ENCODE measurements around the gene C9.
"Not testable (repeated sequence)": the region's sequence is repeated elsewhere in the genome, so short reads cannot be mapped to it uniquely, and the experiment has no call there.

Gene C9

DNA sequence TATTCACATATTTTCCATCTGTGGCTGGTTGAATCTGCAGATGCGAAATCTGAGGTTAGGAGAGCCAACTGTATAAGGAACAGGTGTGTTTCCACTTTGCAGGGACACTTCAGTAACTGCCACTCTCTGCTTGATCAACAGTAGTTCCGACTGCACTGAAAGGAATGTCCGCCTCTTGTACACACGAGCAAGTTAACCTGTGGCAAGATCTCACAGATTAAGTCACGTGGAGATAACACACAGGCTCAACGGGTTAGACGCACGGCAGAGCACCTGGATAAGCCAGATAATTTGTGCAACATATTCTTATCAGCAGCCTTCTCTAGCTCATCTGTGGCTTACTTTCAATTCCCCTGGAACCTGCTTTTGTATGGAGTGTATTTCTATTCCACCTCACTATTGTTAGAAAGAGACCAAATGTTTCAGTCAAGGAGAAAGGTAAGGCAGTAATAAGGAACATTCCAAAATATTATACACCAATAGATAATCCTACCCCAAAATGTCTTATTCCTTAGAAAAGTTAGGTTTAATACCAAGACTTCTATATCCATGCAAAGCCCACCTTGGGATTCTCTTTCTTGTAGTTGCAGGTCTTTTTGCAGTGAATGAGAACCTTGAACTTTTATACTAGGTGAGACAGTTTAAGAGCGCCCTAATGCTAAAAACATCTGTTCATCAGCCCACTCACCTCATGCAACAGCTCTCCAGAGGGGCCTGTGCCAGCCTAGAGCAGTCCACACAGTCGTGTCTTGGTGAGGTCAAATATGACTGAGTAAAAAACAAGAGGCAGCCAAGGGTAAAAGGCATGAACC is 6.5 kb upstream of the C9 start:
- no peak for DNase-seq

DNA sequence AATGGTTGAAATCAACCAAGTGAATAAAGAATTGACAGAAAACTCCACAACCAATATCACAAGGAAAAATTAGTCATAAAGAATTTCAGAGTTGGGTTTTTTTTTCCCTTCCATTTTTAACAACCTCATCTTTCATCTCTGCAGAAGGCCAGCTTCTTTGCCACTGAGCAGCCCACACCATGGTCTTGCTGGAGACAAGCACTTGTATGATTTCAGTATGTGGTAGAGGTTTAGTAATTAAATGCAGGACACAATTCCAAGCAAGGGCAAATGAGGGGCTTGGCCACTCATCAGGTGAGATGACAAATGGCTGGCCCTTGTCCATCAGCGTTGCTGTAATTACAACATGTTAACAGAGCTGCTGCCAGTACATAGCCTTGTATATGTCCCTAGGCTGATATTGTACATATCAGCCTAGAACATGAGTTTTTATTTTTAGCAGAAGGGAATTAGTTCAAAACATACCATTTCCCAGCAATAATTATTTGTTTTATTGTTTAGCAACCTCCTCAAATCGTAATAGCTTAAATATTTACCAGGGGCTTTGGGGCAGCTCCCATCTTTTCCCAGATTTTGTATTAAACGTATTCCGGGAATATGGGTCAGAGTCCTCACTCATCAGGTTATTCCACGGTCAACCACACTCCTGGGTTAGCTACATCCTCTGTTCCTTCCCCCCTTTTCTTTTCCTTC is 5.0 kb upstream of the C9 start:
- no peak for DNase-seq

DNA sequence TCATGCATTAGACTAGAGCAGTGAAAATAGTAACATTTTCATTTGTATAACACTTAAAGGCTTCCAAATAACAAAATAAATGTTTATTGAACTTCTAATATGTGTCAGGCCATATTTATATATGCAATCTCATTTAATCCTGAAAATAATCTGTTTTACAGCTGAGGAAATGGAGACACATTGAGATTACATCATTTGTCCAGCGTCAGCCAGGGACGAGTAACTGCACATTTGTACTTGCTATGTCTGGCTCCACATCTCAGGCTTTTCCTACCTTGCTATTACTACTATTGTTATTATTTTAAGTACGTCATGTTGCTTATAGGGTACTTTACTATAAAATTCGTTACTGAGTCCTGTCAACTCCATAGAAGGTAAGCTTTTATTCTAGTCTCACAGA is 3.8 kb upstream of the C9 start:
- no peak for DNase-seq

DNA sequence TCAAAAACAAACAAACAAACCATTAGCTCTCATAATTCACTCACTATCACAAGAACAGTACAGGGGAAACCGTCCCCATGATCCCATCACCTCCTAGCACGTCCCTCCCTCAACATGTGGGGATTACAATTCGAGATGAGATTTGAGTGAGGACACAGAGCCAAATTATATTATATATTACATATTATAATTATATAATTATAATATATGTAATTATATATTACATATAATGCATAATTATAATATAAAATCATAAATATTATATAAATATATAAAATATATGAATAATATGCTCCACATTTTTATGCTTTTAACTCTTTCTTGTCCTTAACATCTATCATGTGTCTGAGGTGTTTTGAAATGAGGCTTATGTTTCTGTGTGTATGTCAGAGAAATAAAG is 3.4 kb upstream of the C9 start:
- DNase-seq = no peak

DNA sequence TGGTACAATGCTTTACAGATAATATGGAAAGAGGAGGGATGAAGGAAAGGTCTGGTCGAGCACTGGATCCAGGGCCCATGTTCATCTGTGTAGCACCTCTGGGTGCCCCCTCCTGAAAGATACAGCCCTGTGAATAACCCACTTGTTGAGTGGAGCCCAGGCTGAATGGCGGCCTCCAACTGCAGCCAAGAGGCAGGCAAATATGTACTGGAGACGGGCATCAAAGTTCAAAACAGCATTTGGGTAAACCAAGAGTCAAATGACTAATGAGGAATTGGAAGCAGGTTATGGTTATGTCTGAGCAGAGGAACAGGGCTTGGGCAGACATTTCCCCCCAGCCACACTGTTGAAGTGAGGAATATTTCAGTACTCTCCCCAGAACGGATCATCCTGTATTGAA is 1.1 kb downstream of the C9 start:
- no peak for DNase-seq

DNA sequence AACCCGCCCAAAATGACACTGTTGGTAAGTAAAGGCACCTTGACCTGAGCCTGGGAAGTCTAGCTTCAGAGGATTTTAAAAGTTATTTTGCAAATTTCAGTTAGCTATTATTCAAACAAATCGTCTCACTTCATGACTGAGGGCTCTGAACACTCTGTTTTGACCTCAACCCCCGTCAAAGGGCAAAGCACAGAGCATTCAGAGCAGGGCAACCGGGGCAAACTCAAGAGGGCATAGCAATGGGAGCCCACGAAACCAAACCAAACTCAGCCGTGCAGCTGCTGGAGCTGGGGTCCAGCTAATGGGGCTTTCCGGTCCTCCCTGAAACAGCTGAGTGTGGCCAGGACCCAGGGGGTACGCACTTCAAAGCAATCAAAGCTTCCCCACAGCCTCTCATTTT is 1.6 kb downstream of the C9 start:
- DNase-seq = no peak

DNA sequence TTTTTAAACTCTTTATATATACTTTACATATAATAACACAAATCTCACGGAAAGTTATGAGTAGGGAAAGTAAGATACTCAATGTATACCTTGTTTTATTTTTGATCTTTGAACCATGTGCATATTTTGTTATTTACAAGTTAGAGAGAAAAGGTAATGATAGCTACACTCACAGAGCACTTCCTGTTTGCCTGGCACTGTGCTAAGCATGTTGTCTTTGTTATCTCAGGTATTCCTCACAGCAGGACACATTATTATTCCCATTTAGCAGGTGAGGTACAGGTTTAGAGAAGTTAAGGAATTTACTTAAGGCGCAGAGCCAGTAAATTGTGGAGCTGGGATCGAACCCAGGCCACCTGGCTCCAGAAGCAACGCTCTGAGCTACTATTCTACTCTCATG is 3.0 kb downstream of the C9 start:
- DNase-seq = no peak

DNA sequence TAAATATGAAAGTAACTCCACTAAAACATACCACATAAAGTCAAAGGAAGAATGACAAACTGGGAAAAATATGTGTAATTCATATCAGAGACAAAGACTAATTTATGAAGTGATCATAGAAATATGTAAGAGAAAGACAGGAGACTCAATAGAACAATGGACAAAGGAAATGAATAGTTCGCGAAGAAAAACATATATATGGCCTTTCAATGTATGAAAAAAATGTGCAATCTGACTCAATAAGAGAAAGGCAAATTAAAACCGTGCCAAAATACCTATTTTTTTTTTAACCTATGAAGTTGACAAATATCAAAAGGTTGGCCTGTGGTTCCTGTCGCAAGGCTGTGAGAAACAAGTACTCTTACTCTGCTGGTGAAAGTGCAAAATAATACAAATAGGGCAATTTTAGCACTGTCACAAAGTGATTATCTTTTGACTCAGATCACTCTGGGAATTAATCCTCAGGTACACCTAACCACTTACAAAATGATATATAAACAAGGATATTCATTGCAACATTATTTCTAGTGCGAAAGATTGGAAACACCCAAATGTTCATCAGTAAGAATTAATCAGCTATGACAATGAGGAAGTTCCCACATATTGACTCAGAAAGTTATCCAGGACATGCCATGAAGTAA is 3.7 kb downstream of the C9 start:
- peak; percentile 43 to 81 (median 72) for DNase-seq

DNA sequence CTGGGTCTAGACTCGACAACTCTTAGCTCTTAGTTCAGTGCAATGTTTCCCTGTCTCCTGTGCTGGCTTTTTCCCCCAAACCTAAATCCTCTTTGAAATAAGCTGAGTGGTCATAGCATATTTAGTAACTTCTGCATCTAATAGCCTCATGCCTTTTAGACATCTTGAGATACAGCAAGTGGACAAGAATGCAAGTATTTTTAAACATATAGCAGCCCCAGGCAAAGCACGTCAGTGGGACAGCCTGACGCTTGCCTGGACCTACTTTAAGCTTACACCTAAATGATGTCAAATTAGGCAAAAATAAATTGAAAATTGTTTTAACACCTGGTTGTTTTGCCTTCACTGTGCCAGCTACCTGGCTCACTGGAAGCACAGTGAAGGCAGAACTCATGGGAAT is 8.0 kb downstream of the C9 start:
- no peak for DNase-seq

DNA sequence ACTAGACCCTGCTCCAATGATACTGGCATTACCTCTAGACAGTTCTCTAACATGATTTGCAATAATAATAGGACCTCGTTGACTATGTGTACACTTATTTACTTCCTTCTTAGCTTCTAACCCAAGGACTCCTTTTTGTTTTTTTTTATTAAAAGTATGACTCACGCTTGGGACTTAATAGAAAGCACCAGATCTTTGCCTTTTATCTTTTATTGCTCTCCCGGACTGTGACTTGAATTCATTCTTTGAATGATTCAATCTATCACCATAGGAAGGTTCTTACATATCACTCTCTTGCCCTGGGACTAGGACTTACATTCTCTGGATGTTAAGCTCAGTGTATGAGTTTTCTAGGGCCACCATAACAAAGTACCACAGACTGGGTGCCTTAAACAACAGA is 9.0 kb downstream of the C9 start:
- DNase-seq = no peak

DNA sequence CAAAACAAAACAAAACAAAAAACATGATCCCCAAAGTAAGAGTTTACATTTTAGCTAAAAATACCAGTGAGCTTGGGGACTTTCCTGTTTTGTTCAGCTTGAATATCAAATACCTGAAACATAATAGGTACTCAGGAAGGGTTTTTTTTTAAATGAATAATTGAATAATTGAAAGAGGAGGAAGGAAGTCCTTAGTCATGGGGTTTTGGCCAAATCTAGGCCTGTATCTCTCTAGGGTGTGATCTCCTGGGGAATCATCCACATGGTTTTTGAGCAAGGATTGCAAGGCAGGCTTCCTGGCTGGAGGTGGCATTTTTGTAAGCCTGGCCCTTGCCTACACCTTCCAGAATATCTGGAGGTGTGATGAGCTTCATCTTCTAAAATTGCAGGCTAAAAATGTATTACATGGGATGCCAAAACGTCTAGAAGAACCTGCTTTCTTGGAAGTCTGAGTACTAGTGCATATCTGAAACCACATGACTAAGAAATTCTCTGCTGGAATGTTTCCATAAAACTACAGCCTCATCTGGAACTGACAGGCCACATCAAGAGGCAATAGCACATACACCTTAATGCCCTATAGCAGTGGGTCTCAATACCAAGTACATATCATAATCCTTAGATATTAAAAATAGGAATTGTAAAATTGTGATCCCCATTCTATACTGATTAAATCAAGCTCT is 10.4 kb downstream of the C9 start:
- DNase-seq = no peak

DNA sequence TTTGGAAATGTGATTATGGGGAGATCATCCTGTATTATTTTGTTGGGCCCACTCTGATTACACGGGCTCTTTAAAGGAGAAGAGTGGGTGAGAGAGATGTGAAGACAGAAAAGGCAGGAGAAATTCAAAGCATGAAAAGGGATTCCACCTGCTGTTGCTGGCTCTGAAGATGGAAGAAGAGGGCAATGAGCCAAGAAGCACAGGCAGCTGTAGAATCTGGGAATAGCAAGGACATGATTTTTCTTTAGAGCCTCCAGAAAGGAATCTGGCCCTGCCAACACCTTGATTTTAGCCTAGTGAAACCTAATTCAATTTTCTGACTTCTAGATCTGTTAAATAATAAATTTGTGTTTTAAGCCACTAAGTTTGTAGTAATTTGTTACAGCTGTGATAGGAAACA is 11.3 kb downstream of the C9 start:
- no peak for DNase-seq

DNA sequence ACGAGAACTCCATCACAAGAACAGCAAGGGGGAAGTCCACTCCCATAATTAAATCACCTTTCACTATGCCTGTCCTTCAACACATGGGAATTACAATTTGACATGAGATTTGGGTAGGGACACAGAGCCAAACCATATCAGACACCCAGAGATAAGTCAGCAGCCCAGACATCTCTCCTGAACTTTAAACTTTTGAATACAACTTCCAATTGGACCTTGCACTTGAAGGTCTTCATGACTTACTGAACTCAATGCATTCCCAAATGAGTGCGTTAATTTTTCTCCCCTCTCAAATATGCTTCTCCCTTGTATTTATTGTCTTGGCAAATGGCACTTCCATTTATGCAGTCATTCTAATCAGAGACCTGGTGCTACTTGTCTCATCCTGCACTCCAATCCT is 12.1 kb downstream of the C9 start:
- no peak for DNase-seq

DNA sequence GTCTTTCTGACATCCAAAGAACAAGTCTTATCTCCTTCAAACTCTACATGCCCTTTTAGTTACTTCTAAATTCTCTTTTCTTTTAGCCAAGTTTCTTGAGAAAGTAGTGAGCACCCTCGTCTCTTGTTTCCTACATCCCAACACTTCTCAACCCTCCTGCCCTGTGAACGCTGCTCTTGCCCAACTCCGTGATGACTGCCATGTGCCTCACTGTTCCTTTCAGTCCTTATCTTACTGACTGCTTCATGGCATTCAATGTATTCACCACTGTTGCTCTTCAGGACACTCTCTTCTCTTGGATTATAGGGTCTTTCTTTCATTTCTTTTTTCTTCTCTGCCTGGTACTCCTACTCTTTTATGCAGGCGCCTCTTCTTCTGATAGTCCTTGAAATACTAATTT is 14.8 kb downstream of the C9 start:
- DNase-seq = no peak

DNA sequence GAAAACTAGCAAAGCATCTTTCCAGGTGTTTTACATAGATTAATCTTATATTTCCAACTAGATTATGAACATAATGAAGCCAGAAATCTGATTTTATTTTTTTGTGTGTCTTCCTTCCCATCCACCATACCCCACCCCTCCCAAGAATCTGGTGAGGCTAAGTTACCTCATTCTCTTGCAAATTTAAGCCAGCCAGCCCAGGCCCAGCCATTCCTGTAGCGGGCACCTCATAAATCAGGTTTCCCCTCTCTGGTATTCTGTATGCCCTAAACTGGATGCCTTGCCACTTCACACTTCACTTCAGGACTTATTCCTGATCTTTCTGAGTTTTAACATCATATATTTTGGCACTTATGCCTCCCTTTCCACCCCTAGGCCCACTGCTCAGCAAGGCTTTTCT is 21.8 kb downstream of the C9 start:
- DNase-seq = no peak

DNA sequence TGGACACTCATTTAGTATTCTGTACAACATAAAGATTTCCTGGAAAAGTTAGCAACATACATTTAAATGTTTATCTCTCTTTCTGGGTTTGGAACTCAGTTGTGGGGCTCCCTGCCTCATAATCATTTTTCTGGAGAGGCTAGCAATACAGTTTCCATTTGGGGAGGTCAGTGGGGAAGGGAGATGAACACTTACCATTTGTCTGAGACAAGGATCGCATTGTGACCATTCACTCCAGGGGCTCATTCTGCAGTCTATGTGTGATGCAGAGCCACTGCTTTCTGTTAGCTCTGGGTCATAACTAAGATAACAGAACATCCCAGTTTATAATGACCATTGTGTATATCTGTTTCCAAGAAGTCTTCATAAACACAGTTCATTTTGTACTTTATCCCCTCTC is 22.4 kb downstream of the C9 start:
- DNase-seq = no peak

DNA sequence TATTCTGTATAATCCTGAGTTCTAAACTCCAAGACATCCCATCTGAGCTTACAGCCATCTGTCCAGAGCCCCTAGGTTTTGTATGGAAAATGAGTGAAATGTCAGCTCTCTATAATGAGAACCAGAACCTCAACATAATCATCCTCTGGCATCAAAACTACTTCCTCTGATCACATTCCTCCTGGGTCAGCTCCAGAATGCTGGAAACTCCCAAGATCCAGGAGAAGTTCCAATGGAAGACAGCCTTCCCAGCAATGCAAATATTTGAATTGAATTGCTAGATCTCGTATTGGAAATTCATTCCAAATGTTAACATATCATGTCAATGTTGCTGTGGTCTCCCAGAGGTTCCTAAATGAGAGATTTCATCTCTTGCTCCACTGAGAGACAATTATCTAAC is 23.8 kb downstream of the C9 start:
- DNase-seq = no peak

DNA sequence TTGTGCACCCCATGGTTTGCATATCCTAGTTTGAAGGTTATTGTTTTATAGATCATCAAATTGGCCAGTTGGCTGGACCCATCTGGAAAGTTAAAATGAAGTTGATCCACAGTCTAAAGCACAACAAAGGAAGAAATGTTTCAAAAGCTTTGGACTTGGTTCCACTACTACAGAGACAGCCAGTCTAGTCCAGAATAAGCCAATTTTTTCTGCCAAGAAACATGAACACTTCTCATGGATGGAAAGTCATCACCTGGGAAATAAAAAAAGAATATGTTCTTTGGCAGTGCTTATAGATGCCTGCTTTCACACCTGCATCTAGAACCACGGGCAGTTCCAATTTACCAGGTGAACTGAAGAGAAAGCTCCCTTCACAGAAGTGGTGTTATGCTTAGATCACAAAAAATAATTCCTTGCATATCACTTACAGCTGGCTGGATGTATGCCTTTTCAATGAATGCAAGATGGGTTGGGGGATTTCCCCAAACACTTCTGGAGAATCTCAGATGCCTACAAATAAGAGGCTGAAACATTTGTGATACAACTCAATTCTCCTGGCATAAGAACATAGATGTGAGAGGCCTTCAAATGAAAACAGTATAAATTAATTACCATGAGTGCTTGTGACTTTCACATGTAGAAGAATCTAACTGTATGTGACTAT is 26.9 kb downstream of the C9 start:
- no peak for DNase-seq

DNA sequence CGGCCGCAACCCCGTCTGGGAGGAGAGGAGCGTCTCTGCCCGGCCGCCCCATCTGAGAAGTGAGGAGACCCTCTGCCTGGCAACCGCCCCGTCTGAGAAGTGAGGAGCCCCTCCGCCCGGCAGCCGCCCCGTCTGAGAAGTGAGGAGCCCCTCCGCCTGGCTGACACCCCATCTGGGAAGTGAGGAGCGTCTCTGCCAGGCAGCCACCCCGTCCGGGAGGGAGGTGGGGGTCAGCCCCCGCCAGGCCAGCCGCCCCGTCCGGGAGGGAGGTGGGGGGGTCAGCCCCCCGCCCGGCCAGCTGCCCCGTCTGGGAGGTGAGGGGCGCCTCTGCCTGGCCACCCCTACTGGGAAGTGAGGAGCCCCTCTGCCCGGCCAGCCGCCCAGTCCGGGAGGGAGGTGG is 30.0 kb downstream of the C9 start:
- not testable (repeated sequence) for DNase-seq

DNA sequence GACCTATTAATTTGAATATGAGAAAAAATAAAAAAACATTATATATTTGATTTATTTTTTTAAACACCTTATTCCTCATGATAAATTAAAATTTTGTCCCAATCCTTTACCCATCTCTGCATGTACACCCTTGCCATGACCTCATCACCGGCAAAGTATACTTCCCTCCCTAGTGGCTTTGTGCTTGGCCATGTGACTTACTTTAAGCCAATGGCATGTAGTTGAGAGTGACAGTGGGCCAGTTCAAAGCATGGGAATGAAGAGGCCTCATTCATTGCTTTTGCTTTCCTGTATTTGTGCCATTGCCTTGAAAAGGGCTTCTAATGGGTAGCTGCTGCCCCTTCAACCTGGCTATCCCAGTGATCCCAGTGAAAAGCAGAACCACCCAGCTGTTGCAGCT is 31.2 kb downstream of the C9 start:
- no peak for DNase-seq

DNA sequence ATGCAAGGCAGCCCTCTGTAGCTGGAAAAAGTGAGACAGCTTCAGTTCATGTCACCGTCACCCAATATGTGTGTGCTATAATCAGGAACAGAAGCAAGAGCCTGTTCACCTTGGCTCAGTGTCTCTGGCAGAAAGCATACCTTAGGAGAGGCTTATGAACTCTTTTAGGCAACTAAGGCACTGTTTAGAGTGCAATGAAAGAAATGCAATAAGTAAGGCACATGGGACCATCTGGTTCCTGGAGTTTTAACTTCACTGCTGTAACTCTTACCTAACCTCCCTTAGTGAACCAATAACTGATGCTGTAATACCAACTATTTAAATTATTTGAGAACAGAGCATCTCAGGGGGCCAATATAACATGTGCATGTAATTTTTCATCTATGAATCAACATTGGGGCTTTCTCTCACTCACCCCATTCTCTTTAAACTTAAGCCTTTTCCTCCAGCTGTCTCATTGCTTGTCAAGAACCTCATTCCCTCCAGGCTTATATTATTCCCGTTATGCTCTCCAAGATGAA is 32.4 kb downstream of the C9 start:
- DNase-seq = no peak

DNA sequence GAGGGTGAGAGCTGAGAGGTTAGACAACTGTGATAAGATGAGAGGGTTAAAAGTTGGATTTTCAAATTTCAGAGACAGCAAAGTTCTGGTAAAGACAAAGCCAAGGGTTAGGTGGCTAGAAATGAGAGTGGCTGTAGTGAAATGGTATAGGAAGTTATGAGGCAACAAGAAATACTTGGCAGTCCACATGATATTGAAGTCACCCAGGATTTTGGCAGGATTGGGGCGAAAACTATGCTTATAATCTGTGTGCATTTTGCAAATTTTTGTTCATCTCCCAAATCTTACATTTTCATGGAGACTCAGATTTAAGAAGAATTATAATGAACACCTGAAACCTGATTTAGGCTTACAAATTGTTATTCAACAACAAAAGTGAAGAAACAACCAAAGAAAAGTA is 35.6 kb downstream of the C9 start:
- no peak for DNase-seq

DNA sequence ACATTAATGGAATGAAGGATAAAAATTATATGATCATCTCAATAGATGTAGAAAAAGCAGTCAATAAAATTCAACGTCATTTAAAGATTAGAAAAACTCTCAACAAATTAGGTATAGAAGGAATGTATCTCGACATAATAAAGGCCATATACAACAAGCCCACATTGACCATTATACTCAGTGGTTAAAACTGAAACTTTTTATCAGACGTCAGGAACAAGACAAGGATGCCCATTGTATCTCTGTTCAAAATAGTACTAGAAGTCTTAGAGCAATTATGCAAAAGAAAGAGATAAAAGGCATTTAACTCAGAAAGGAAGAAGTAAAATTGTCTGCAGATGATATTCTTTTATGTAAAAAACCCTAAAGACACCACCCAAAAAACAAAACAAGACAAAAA is 40.8 kb downstream of the C9 start:
- no peak for DNase-seq

Measured in suppressor macrophage treated with lipopolysaccharide for 1 hour (primary cell).